Measurements from ENCODE around the gene LRRC74B. TPM values are rescaled to one million over a fixed set of nuclear protein-coding genes. Genes with fewer than 3 reads are reported as not detected.
A peak's percentile ranks its signal among the peaks of the same experiment; 100 is the strongest.

Gene LRRC74B, protein sequence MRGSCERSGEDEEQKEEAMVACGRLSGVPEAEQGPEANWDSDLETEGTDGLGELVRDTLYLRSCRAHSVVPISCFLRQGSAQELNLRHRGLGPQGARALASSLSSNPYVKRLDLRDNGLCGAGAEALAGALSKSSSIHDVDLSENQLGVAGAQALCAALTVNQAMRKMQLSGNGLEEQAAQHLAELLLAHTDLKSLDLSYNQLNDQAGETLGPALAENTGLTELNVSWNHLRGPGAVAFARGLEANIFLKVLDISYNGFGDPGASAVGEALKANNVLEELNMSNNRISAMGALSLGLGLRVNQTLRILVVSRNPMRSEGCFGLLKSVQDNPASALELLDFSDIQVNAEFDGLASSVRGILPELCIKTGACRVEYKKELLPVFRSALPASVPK
- total RNA-seq (not detected), polyA plus RNA-seq (not detected)
- long read RNA-seq, donor 1: 0 reads
- long read RNA-seq, donor 2: 0 reads
- long read RNA-seq, donor 3: 0 reads
- long read RNA-seq, donor 4: 0 reads

DNA sequence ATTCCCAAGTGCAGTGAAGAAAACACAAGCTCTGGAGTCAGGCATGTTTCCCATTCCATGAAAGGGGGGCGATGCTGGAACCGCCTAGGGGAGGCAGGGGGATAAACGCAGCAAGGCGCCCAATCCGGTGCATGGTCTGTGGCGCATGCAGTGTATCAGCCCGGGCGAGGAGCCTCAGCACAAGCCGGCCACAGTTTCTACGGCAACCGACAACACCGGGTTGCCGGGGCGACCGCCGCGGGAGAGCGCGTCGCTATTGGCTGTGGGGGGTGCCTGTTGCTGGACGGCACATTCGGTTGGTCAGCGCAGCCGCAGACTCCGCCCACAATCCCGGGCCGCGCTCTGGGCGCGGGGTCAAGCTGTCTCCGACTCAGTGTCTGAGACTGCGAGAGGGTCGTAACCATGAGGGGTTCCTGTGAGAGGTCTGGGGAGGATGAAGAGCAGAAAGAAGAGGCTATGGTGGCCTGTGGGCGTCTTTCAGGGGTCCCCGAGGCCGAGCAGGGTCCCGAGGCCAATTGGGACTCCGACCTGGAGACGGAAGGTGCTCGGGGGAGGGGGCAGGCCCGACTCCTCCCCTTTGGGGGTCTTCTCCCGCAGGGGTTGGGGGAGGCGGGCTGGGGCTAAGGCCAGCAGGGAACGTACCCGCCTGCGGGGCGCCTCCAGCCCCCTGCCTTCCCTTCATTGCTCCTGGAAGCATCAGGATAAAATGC is at the start of gene LRRC74B:
Gene LRRC74B, plus strand, starts transcription at position 362 of the 710 bp plus-strand sequence. Its CDS starts 41 bp downstream, at position 403.
- intact Hi-C loops (cut with DNase I): no loop called here

DNA sequence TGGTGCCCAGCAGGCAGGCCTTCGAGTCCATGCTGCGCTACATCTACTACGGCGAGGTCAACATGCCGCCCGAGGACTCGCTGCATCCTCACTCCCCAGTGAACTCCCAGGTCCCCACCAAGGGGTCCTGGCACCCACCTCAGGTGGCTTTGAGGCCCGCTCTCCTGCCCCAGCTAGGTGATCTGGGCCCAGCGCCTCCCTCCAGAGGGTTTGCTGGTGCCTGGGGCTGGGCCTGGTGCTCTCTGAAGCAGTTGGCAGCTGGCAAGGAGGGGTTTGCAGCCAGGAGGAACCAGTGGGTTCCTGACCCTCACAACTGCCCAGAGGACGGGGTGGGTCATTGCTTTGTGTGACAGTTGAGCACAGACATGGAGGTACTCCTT is 49.7 kb upstream of the LRRC74B start:
- ATAC-seq (no peak), DNase-seq (peak in 2 of 3 donors; percentile 44 to 51)
- no peak overlapping the region for H3K4me3 ChIP-seq (ENCODE audit: low read length)

More for the DNA sequence above, at the start of gene LRRC74B:
- ATAC-seq: peak; percentile 96 to 97
- no peak within 1 kb of the TSS for H3K27ac ChIP-seq (ENCODE audit: low read length)
- H3K27me3 ChIP-seq (ENCODE audit: control insufficient read depth, insufficient read depth): no peaks in the 10 kb centered on the region
- H3K9me3 ChIP-seq (ENCODE audit: control insufficient read depth, low read length): no peaks in the 10 kb centered on the region
- no peaks in the 10 kb centered on the region for H3K4me1 ChIP-seq (ENCODE audit: control insufficient read depth, insufficient read depth, low read length)
- 4% methylated on average over 47 of the region's 47 CpGs for whole genome bisulfite sequencing
- peak; percentile 92 to 97 (median 96) for DNase-seq
- H3K4me3 ChIP-seq (ENCODE audit: low read length): peak within 1 kb of the TSS; percentile 49

DNA sequence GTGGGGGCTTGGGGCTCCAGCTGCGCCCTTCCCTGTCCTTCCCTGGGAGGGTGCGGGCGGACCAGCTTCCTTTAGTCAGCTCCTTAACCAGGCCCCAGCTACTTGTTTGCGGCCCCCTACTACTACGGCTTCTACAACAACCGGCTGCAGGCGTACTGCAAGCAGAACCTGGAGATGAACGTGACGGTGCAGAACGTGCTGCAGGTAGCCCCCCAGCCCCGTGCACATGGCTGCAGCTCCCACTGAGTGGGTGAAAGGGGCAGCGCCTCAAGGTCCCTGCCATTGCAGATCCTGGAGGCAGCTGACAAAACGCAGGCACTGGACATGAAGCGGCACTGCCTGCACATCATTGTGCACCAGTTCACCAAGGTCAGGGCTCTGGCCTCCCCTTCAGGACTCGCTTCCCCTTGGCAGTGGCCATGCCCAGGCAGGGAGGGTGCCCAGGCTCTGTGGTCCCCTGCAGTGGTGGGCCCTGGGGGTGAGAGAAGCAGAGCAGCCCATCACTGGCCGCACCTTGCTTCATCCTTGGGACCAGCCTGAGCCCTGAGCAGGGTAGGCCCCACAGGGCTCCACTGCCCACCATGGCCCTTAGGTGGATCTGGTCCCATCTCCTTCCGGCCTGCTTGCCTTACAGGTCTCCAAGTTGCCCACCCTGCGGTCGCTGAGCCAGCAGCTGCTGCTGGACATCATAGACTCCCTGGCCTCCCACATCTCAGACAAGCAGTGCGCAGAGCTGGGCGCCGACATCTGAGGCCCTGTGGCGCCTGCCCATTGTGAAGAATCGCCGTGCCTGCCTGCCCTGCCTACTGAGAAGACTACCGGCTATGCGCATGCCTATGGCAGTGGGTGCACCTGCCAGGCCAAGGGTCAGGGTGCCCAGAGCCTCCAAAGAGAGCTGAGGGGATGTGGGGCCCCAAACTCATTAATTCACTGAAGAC is 48.9 kb upstream of the LRRC74B start:
- Histone ChIP-seq H3K27me3 (ENCODE audit: control insufficient read depth, insufficient read depth) (no peaks in the 10 kb centered on the region), H3K9me3 (ENCODE audit: control insufficient read depth, low read length) (no peaks in the 10 kb centered on the region), H3K27ac (ENCODE audit: low read length) (no peak overlapping the region), H3K4me3 (ENCODE audit: low read length) (no peak overlapping the region), H3K4me1 (ENCODE audit: control insufficient read depth, insufficient read depth, low read length) (peaks cover 7% of the 10 kb centered on the region)
- intact Hi-C loops (cut with DNase I): no loop called here
- ATAC-seq (no peak), DNase-seq (peak in 2 of 3 donors; percentile 60 to 61)
- WGBS: 85% methylated on average over 27 of the region's 27 CpGs

More for the DNA sequence above, 49.7 kb upstream of the LRRC74B start:
- intact Hi-C loops (cut with DNase I): no loop called here
- no peak overlapping the region for H3K27ac ChIP-seq (ENCODE audit: low read length)
- WGBS: 90% methylated on average over 10 of the region's 10 CpGs
- H3K27me3 ChIP-seq (ENCODE audit: control insufficient read depth, insufficient read depth): no peaks in the 10 kb centered on the region
- H3K9me3 ChIP-seq (ENCODE audit: control insufficient read depth, low read length): no peaks in the 10 kb centered on the region
- H3K4me1 ChIP-seq (ENCODE audit: control insufficient read depth, insufficient read depth, low read length): peaks cover 7% of the 10 kb centered on the region

DNA sequence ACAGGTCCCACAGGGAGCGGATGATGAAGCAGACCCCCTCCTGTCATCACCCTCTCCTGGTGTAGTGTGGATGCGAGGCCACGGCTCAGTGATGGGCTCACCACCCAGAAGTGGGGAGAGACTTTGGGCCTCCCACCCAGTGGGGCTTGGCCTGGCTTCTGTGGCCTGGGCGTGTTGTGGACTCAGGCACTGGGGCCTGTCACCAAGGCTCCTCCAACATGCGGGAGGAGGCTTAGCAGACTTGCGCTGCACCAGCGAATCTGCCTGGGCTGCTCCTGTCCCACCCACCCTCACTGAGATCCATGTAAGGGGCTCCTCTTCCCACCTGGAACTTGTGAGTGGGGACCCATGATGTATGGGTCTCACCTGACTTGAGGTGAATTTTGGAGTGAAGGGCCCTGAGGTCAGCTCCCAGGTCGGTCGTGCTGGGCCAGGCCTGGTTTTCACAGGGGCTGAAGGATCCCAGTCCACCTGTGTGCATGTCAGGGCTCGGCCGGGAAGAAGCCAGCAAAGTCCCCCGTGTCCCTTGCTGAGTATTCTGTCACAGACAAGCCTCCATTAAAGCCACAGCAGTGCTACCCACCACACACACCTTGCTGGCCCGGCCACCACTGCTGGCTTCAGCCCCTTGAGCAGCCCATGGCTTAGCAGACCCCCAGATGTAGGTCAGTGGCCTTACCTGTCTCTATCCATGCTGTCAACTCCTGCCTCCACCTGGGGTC is 48.0 kb upstream of the LRRC74B start:
- Histone ChIP-seq H3K4me1 (ENCODE audit: control insufficient read depth, insufficient read depth, low read length) (peaks cover 7% of the 10 kb centered on the region), H3K9me3 (ENCODE audit: control insufficient read depth, low read length) (no peaks in the 10 kb centered on the region), H3K27ac (ENCODE audit: low read length) (no peak overlapping the region), H3K4me3 (ENCODE audit: low read length) (no peak overlapping the region), H3K27me3 (ENCODE audit: control insufficient read depth, insufficient read depth) (no peaks in the 10 kb centered on the region)
- 76% methylated on average over 13 of the region's 13 CpGs for WGBS
- ATAC-seq: no peak
- peak; percentile 14 to 42 (median 37) for DNase-seq
- intact Hi-C loops (cut with DNase I): no loop called here

DNA sequence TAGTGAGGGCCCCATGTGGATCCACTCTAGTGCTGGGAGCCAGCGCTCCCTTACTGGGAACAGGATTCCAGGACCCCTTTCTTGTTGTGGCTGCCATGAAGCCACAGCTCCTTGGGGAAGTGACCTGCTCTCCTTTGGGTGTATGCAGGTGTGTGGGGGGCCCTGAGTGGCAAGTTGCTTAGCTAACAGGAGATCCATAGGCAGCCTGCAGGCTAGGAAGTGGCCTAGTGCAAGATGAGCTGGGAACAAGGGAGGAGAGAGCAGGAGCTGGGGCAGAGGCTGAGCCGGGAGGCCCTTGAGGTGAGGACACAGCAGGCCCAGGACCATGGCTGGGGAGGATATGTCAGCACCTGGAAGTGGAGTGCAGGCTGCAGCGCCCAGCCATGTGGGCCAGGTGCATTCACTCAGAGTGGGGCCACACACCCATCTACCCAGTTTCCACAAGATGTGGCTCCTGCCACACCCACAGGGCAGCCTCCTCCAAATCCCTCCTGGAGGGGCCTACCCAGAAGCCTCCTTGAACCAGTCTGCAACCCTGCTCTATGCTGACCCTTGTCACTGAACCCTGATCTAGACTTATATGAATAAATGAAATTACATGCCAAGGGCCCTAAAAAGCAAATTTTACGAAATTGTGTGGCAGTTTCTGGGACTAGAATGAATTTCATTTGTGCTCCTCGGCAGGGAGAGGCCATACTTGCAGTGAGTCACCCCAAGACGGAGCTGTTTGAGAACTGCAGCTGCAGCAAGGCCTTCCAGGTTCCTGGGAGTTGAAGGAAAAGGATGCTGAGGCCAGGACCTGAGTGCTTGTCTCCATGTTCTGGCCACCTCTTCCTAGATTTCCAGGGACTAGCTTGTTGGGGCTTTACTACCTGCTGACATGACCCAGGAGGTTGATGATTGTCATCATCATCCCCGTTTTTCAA is 47.1 kb upstream of the LRRC74B start:
- intact Hi-C loops (cut with DNase I): no loop called here
- Histone ChIP-seq H3K4me3 (ENCODE audit: low read length) (no peak overlapping the region), H3K4me1 (ENCODE audit: control insufficient read depth, insufficient read depth, low read length) (peaks cover 7% of the 10 kb centered on the region), H3K27me3 (ENCODE audit: control insufficient read depth, insufficient read depth) (no peaks in the 10 kb centered on the region), H3K9me3 (ENCODE audit: control insufficient read depth, low read length) (no peaks in the 10 kb centered on the region), H3K27ac (ENCODE audit: low read length) (no peak overlapping the region)
- ATAC-seq: no peak
- DNase-seq: peak in 2 of 3 donors; percentile 35 to 45
- 62% methylated on average over 7 of the region's 7 CpGs for WGBS

DNA sequence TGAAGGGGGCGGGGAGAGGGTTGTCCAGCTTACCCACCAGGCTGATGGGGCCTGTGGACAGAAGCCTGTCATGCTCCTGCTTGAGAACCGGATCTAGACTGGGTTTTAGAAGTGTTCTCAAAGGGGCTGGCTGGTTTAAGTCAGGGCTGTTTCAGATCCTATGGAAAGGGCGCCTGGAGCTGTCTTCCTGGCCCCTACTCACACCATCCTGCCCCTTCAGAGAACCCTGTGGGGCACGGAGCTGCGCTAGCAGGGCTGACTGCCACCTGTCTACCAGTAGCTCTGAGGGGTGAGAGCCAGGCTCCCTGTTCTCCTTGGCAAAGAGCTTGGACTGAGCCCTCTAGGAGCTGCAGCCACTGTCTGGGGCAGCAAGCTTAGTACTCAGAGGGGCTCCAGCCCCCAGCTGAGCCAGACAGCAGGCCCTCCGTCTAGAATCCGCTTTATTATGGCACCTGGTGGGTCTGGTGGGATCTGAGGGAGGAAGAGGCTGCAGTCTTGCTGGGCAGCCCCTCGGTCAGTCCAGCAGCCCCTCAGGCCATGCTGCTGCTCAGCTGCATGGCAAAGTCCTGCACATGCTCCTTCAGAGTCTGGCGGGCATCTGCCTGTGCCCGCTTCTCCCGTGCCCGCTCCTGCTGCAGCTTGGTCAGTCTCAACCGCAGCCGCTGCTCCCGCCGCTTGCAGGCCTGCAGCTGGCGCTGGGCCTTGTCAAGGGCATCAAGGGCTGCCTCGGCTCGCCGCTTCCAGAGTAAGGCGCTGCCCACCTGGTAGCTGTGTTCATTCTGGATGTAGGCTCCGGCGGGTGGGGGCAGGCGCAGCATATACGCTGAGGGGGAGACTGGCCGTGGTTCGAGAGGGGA is 46.2 kb upstream of the LRRC74B start:
- no peak overlapping the region for H3K4me3 ChIP-seq (ENCODE audit: low read length)
- no peaks in the 10 kb centered on the region for H3K9me3 ChIP-seq (ENCODE audit: control insufficient read depth, low read length)
- peaks cover 7% of the 10 kb centered on the region for H3K4me1 ChIP-seq (ENCODE audit: control insufficient read depth, insufficient read depth, low read length)
- no peaks in the 10 kb centered on the region for H3K27me3 ChIP-seq (ENCODE audit: control insufficient read depth, insufficient read depth)
- WGBS: 88% methylated on average over 27 of the region's 27 CpGs
- ATAC-seq (no peak), DNase-seq (peak in 2 of 3 donors; percentile 60 to 64)
- intact Hi-C loops (cut with DNase I): no loop called here
- H3K27ac ChIP-seq (ENCODE audit: low read length): no peak overlapping the region

DNA sequence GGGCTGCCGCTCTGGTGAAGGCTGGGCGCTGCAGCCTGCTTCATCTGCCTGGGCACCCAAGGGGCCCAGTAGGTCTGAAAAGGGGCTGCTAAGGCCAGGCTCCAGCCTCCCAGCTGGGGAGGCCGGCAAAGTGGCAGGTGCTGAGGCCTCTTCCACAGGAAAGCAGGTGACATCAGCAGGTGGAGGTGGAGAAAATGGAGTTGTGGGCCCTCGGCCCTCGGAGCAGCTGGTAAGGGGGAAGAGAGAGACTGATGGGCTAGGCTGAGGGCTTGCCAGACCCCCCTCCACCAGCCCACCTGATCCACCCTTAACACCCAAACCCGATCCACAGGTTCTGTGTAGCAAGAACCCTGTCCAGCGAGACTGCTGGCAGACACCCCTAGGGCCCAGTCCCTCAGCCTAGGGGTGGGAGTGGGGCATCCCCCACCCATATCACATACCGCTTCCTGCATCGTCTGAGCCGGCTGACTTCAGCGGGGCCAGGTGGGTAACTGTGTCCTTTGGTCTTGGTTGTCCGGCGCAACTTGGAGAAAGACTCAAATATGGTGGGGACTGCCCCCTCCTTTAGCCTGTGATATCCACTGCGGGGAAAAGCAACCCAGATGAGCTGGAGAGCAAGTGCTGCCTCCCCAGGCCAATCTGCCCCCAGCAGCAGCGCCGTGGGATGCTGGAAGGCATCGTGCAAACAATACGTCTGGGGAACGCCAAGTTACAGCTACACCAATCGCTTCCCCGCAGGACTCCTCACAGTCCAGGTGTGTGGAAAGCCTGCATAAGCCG is 45.3 kb upstream of the LRRC74B start:
- H3K4me3 ChIP-seq (ENCODE audit: low read length): peak overlapping the region; percentile 73
- no peaks in the 10 kb centered on the region for H3K27me3 ChIP-seq (ENCODE audit: control insufficient read depth, insufficient read depth)
- no peaks in the 10 kb centered on the region for H3K9me3 ChIP-seq (ENCODE audit: control insufficient read depth, low read length)
- ATAC-seq (no peak), DNase-seq (peak in 2 of 3 donors; percentile 42 to 58)
- H3K27ac ChIP-seq (ENCODE audit: low read length): peak overlapping the region; percentile 86
- 57% methylated on average over 22 of the region's 22 CpGs for WGBS
- peaks cover 7% of the 10 kb centered on the region for H3K4me1 ChIP-seq (ENCODE audit: control insufficient read depth, insufficient read depth, low read length)
- intact Hi-C loops (cut with DNase I): no loop called here

DNA sequence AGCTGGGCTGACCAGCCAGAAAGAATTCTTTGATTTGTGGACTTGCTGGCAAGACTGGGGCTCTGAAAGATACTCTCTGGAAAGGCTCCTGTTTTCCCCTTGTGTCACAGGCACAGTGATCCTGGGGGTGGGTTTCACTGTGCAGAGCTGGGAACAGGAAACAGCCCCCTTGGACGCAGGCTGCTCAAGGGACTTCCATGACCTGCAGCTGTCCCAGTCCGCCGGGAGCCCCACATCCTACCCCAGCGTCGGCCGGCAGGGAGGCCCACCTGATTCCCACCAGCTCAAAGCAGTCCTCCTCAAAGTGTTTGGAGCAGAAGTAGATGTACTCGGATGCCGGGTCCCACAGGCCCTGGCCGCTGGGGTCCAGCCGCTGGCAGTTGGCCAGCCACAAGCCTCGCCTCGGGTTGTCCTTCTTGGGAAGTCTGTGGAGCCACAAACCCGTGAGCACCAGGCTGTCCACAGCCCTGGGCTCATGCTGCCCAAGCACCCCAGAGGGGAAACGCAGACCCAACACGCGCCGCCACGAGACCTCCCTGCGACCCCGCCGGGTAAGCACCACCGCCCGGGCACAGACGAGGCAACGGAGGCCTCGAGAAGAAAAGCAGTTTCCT is 44.7 kb upstream of the LRRC74B start:
- ATAC-seq (peak in 1 of 2 donors; percentile 0), DNase-seq (no peak)
- no peaks in the 10 kb centered on the region for H3K27me3 ChIP-seq (ENCODE audit: control insufficient read depth, insufficient read depth)
- intact Hi-C loops (cut with DNase I): no loop called here
- H3K9me3 ChIP-seq (ENCODE audit: control insufficient read depth, low read length): no peaks in the 10 kb centered on the region
- peaks cover 7% of the 10 kb centered on the region for H3K4me1 ChIP-seq (ENCODE audit: control insufficient read depth, insufficient read depth, low read length)
- 1% methylated on average over 26 of the region's 26 CpGs for WGBS
- peak overlapping the region; percentile 86 for H3K27ac ChIP-seq (ENCODE audit: low read length)
- peak overlapping the region; percentile 73 for H3K4me3 ChIP-seq (ENCODE audit: low read length)

All from right cardiac atrium (tissue), 5 donors.